ENCODE measurements around the gene RPTOR. TPM values are rescaled to one million over a fixed set of nuclear protein-coding genes. Genes with fewer than 3 reads are reported as not detected.

Gene RPTOR
- total and polyA plus RNA-seq, 2 donors (not counting 1 experiment from before 2014, with no cell fraction given): 6.7 to 22.8 TPM

DNA sequence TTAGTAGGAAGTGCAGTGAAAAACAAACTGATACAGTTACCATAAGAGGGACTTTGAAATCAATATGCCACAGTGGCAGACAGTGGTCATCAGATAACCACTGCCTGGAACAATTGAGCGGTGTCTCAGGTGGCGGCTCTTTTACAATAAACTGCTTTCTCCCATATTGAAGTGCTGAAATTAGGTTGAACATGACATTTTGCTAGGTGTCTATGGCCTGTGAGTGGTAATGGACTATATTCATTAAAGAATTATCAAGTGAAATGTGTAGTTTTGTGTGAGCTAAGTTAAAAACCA lies 214.7 kb downstream of the RPTOR start:
- H3K4me2 ChIP-seq (ENCODE audit: extremely low read depth, insufficient read depth, low read length): no peak overlapping the region
- DNase-seq (ENCODE audit: low read depth in 2 of 2): no peak
- no peak overlapping the region for H3K4me3 ChIP-seq (replicated peaks in 1 of 4; ENCODE audit: control extremely low read depth in 1 of 4, insufficient read depth in 1 of 4, low read depth in 3 of 4, low read length in 4 of 4)
- H2AFZ ChIP-seq (ENCODE audit: low read length): no peak overlapping the region
- peaks cover 17% of the 10 kb centered on the region for H3K4me1 ChIP-seq (ENCODE audit: control insufficient read depth, extremely low read depth, insufficient read depth, low read length)
- no peak overlapping the region for H3K9ac ChIP-seq (ENCODE audit: insufficient read depth, low read length)
- TF ChIP-seq, protein P1, sequence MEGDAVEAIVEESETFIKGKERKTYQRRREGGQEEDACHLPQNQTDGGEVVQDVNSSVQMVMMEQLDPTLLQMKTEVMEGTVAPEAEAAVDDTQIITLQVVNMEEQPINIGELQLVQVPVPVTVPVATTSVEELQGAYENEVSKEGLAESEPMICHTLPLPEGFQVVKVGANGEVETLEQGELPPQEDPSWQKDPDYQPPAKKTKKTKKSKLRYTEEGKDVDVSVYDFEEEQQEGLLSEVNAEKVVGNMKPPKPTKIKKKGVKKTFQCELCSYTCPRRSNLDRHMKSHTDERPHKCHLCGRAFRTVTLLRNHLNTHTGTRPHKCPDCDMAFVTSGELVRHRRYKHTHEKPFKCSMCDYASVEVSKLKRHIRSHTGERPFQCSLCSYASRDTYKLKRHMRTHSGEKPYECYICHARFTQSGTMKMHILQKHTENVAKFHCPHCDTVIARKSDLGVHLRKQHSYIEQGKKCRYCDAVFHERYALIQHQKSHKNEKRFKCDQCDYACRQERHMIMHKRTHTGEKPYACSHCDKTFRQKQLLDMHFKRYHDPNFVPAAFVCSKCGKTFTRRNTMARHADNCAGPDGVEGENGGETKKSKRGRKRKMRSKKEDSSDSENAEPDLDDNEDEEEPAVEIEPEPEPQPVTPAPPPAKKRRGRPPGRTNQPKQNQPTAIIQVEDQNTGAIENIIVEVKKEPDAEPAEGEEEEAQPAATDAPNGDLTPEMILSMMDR (conservative IDR thresholded peaks at IDR 0.05 in 1 of 2, IDR thresholded peaks at IDR 0.05 in 1 of 2; ENCODE audit: low read depth in 1 of 2, low read length in 2 of 2): no peak
- no peak for TF ChIP-seq EZH2 (IDR thresholded peaks at IDR 0.05; ENCODE audit: low read length, missing control alignments)
- H3K27ac ChIP-seq (ENCODE audit: insufficient read depth, low read length): peak overlapping the region; percentile 76
- no peaks in the 10 kb centered on the region for H4K20me1 ChIP-seq (ENCODE audit: control insufficient read depth, extremely low read depth, insufficient read depth, low read length)
- no peaks in the 10 kb centered on the region for H3K79me2 ChIP-seq (ENCODE audit: control insufficient read depth, insufficient read depth, low read length)
- H3K27me3 ChIP-seq (ENCODE audit: control insufficient read depth, insufficient read depth, low read length): no peaks in the 10 kb centered on the region
- H3K9me3 ChIP-seq (ENCODE audit: control insufficient read depth, insufficient read depth, low read depth, low read length): no peaks in the 10 kb centered on the region
- H3K36me3 ChIP-seq (ENCODE audit: control insufficient read depth, insufficient read depth, low read length): no peaks in the 10 kb centered on the region

DNA sequence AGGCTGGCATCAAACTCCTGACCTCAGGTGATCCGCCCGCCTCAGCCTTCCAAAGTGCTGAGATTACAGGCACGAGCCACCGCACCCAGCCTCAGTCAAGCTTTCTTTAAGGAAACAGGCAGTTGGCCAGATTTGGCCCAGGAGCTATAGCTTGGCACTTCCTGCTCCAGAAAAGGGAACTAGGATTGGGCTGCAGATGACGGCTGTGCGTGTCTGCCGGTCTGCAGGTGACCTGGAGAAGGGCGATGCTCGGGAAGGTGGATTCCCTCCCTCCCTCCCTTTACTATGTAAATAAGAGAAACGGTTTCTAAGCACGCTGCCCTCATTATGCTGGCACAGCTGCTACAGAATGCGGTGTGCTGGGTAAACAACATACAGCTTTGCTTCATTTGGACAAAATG lies 215.9 kb downstream of the RPTOR start:
- Histone ChIP-seq H3K9ac (ENCODE audit: insufficient read depth, low read length) (no peak overlapping the region), H3K27ac (ENCODE audit: insufficient read depth, low read length) (no peak overlapping the region), H3K4me1 (ENCODE audit: control insufficient read depth, extremely low read depth, insufficient read depth, low read length) (peaks cover 17% of the 10 kb centered on the region)

DNA sequence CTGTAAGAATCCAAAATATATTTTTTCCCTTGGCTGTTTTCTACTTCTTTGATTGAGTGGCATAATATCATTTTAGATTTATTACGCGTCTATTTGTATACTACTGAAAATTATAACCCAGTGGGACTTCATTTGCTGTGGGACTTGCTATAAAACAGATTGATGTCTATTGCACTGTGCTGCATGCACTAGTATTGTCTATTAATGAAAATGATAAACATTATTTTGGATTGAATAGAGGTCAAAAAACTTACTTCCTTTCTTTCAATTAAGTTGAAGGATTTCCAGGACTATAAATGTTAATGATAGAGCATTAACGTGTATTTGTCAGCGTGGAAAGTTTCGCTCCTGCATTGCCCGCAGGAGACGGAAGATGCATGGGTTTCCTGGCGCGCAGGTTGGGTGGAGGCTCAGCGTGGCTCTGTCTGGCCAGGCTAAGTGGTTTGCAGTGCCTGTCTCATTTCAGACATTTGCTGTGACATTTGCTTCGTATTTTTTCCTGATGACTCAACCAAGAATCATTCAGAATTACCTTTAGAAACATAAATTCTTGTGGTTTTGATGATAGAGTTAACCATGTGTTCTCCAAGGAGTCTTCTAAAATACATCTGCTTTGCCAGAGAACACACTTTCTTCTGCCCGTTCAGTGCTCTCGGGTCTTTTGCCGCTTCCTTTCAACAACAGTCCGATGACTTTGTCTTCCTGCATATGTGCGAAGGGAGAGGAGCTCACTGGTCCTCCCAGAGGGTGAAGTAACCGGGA lies 216.7 kb downstream of the RPTOR start:
- DNase-seq (ENCODE audit: low read depth in 2 of 2): peak; percentile 68 to 89
- Histone ChIP-seq H3K27me3 (ENCODE audit: control insufficient read depth, insufficient read depth, low read length) (no peaks in the 10 kb centered on the region), H3K9ac (ENCODE audit: insufficient read depth, low read length) (no peak overlapping the region)

More for the DNA sequence above, 215.9 kb downstream of the RPTOR start:
- TF ChIP-seq, protein P1 (conservative IDR thresholded peaks at IDR 0.05 in 1 of 2, IDR thresholded peaks at IDR 0.05 in 1 of 2; ENCODE audit: low read depth in 1 of 2, low read length in 2 of 2): no peak
- TF ChIP-seq EZH2 (IDR thresholded peaks at IDR 0.05; ENCODE audit: low read length, missing control alignments): no peak
- H3K9me3 ChIP-seq (ENCODE audit: control insufficient read depth, insufficient read depth, low read depth, low read length): no peaks in the 10 kb centered on the region
- no peak overlapping the region for H3K4me3 ChIP-seq (replicated peaks in 1 of 4; ENCODE audit: control extremely low read depth in 1 of 4, insufficient read depth in 1 of 4, low read depth in 3 of 4, low read length in 4 of 4)
- no peak overlapping the region for H3K4me2 ChIP-seq (ENCODE audit: extremely low read depth, insufficient read depth, low read length)
- H3K36me3 ChIP-seq (ENCODE audit: control insufficient read depth, insufficient read depth, low read length): no peaks in the 10 kb centered on the region
- DNase-seq (ENCODE audit: low read depth in 2 of 2): no peak
- H2AFZ ChIP-seq (ENCODE audit: low read length): no peak overlapping the region
- no peaks in the 10 kb centered on the region for H4K20me1 ChIP-seq (ENCODE audit: control insufficient read depth, extremely low read depth, insufficient read depth, low read length)
- no peaks in the 10 kb centered on the region for H3K27me3 ChIP-seq (ENCODE audit: control insufficient read depth, insufficient read depth, low read length)
- H3K79me2 ChIP-seq (ENCODE audit: control insufficient read depth, insufficient read depth, low read length): no peaks in the 10 kb centered on the region

More for the DNA sequence above, 216.7 kb downstream of the RPTOR start:
- no peaks in the 10 kb centered on the region for H4K20me1 ChIP-seq (ENCODE audit: control insufficient read depth, extremely low read depth, insufficient read depth, low read length)
- peaks cover 17% of the 10 kb centered on the region for H3K4me1 ChIP-seq (ENCODE audit: control insufficient read depth, extremely low read depth, insufficient read depth, low read length)
- no peak overlapping the region for H3K4me3 ChIP-seq (replicated peaks in 1 of 4; ENCODE audit: control extremely low read depth in 1 of 4, insufficient read depth in 1 of 4, low read depth in 3 of 4, low read length in 4 of 4)
- H3K79me2 ChIP-seq (ENCODE audit: control insufficient read depth, insufficient read depth, low read length): no peaks in the 10 kb centered on the region
- no peak overlapping the region for H2AFZ ChIP-seq (ENCODE audit: low read length)
- TF ChIP-seq, protein P1 (conservative IDR thresholded peaks at IDR 0.05 in 1 of 2, IDR thresholded peaks at IDR 0.05 in 1 of 2; ENCODE audit: low read depth in 1 of 2, low read length in 2 of 2): no peak
- no peak for TF ChIP-seq EZH2 (IDR thresholded peaks at IDR 0.05; ENCODE audit: low read length, missing control alignments)
- no peaks in the 10 kb centered on the region for H3K36me3 ChIP-seq (ENCODE audit: control insufficient read depth, insufficient read depth, low read length)
- peak overlapping the region; percentile 17 for H3K4me2 ChIP-seq (ENCODE audit: extremely low read depth, insufficient read depth, low read length)
- peak overlapping the region; percentile 26 for H3K27ac ChIP-seq (ENCODE audit: insufficient read depth, low read length)
- no peaks in the 10 kb centered on the region for H3K9me3 ChIP-seq (ENCODE audit: control insufficient read depth, insufficient read depth, low read depth, low read length)
